Liver (tissue), 9 donors: ENCODE results near the gene THTPA. TPM values are rescaled to one million over a fixed set of nuclear protein-coding genes. Genes with fewer than 3 reads are reported as not detected.
"Not testable (repeated sequence)": the region's sequence is repeated elsewhere in the genome, so short reads cannot be mapped to it uniquely, and the experiment has no call there.

Experiments
- DNase-seq: peaks from one replicate; pipeline ENCODE4 v3.0.0-alpha.2; 2017; ENCODE audit warnings: low spot score
- H3K27ac ChIP-seq, 2 donors: one replicate each; pipeline ENCODE4 v1.7.0; 2013; ENCODE audit warnings: inconsistent platforms in 2 of 2, low read length in 2 of 2, control low read depth in 1 of 2, low read depth in 1 of 2, mild to moderate bottlenecking in 1 of 2
- H3K27me3 ChIP-seq, 4 donors: one replicate each; pipeline versions ENCODE4 v1.6.1 to v1.7.0; 2013; ENCODE audit warnings: low read length in 3 of 4, inconsistent platforms in 1 of 4, mild to moderate bottlenecking in 1 of 4, moderate library complexity in 1 of 4; ENCODE audit not compliant: control insufficient read depth in 4 of 4, insufficient read depth in 4 of 4
- H3K36me3 ChIP-seq, 4 donors: one replicate each; pipeline versions ENCODE4 v1.6.1 to v1.7.0; 2013; ENCODE audit warnings: low read length in 3 of 4, mild to moderate bottlenecking in 3 of 4, low read depth in 1 of 4, moderate library complexity in 1 of 4; ENCODE audit not compliant: control insufficient read depth in 4 of 4, insufficient read depth in 3 of 4
- H3K4me1 ChIP-seq, 4 donors: one replicate each; pipeline versions ENCODE4 v1.6.1 to v1.7.0; 2013; ENCODE audit warnings: low read length in 3 of 4, mild to moderate bottlenecking in 3 of 4, moderate library complexity in 1 of 4; ENCODE audit not compliant: control insufficient read depth in 4 of 4, insufficient read depth in 4 of 4
- H3K4me3 ChIP-seq, 3 donors: one replicate each; pipeline versions ENCODE4 v1.6.1 to v1.7.0; 2013; ENCODE audit warnings: low read length in 3 of 3, control low read depth in 1 of 3, low read depth in 1 of 3, mild to moderate bottlenecking in 1 of 3
- H3K9ac ChIP-seq, 2 donors: one replicate each; pipeline ENCODE4 v1.7.0; 2013; ENCODE audit warnings: low read length in 2 of 2, mild to moderate bottlenecking in 2 of 2, moderate library complexity in 2 of 2, control low read depth in 1 of 2, low read depth in 1 of 2
- H3K9me3 ChIP-seq, 4 donors: one replicate each; pipeline versions ENCODE4 v1.6.1 to v1.7.0; 2013; ENCODE audit warnings: low read length in 3 of 4; ENCODE audit not compliant: control insufficient read depth in 4 of 4
- ATF3 ChIP-seq: IDR thresholded peaks from 2 replicates; pipeline ENCODE4 v1.6.1; 2016; ENCODE audit warnings: antibody characterized with exemption
- CTCF ChIP-seq: fragments of 150-350 bp; IDR thresholded peaks from 2 replicates; pipeline ENCODE4 v1.5.1; 2017; ENCODE audit warnings: improper control_type of control experiment, low read depth, low read length; ENCODE audit not compliant: missing input control
- EGR1 ChIP-seq, 2 donors: IDR thresholded peaks; 2 replicates each; pipeline ENCODE4 v1.6.1; 2016 to 2018; ENCODE audit warnings: antibody characterized with exemption in 2 of 2, low read depth in 2 of 2
- FOXA1 ChIP-seq: IDR thresholded peaks from 2 replicates; pipeline ENCODE4 v1.6.1; 2016; ENCODE audit warnings: antibody characterized with exemption
- FOXA2 ChIP-seq: IDR thresholded peaks from 2 replicates; pipeline ENCODE4 v1.6.1; 2016; ENCODE audit warnings: antibody characterized with exemption
- GABPA ChIP-seq, 2 donors: IDR thresholded peaks in 1 of 2; conservative IDR thresholded peaks in 1 of 2; 2 replicates each; pipeline ENCODE4 v1.6.1; 2016; ENCODE audit warnings: antibody characterized with exemption in 2 of 2, mild to moderate bottlenecking in 1 of 2, moderate library complexity in 1 of 2
- HNF4A ChIP-seq, 2 donors: conservative IDR thresholded peaks; 2 replicates each; pipeline ENCODE4 v1.6.1; 2016; ENCODE audit warnings: antibody characterized with exemption in 2 of 2, mild to moderate bottlenecking in 2 of 2
- HNF4G ChIP-seq: IDR thresholded peaks from 2 replicates; pipeline ENCODE4 v1.6.1; 2016; ENCODE audit warnings: antibody characterized with exemption
- JUND ChIP-seq, 2 donors: IDR thresholded peaks; 2 replicates each; pipeline ENCODE4 v1.6.1; 2016; ENCODE audit warnings: antibody characterized with exemption in 2 of 2
- MAX ChIP-seq: IDR thresholded peaks from 2 replicates; pipeline ENCODE4 v1.6.1; 2016; ENCODE audit warnings: antibody characterized with exemption
- NR2F2 ChIP-seq: IDR thresholded peaks from 2 replicates; pipeline ENCODE4 v1.6.1; 2016; ENCODE audit warnings: antibody characterized with exemption
- RAD21 ChIP-seq, 2 donors: IDR thresholded peaks; 2 replicates each; pipeline ENCODE4 v1.6.1; 2016; ENCODE audit warnings: antibody characterized with exemption in 2 of 2, mild to moderate bottlenecking in 2 of 2
- REST ChIP-seq: IDR thresholded peaks from 2 replicates; pipeline ENCODE4 v1.6.1; 2016; ENCODE audit warnings: antibody characterized with exemption, mild to moderate bottlenecking
- RXRA ChIP-seq, 2 donors: IDR thresholded peaks; 2 replicates each; pipeline ENCODE4 v1.6.1; 2017 to 2018; ENCODE audit warnings: antibody characterized with exemption in 2 of 2, mild to moderate bottlenecking in 1 of 2
- SP1 ChIP-seq: IDR thresholded peaks from 2 replicates; pipeline ENCODE4 v1.6.1; 2018; ENCODE audit warnings: antibody characterized with exemption, mild to moderate bottlenecking
- TAF1 ChIP-seq: conservative IDR thresholded peaks from 2 replicates; pipeline ENCODE4 v1.6.1; 2016; ENCODE audit warnings: antibody characterized with exemption, mild to moderate bottlenecking
- YY1 ChIP-seq: IDR thresholded peaks from 2 replicates; pipeline ENCODE4 v1.6.1; 2016; ENCODE audit warnings: antibody characterized with exemption, mild to moderate bottlenecking
- ZBTB33 ChIP-seq: IDR thresholded peaks from 2 replicates; pipeline ENCODE4 v1.6.1; 2016; ENCODE audit warnings: antibody characterized with exemption
- WGBS: extraction: QIAGEN DNeasy Blood & Tissue Kit; methylation state at CpG from one replicate; pipeline ENCODE4 v1.1.7; 2013; 5-methylcytosine and 5-hydroxymethylcytosine counted together
- polyA plus RNA-seq, 2 donors: library from polyadenylated mRNA; stranded (reverse) in 1 of 2; unstranded in 1 of 2; fragments of 200-250 nt in 1 of 2; fragments of >200 nt in 1 of 2; fragmentation: Nextera tagmentation in 1 of 2; extraction: Ambion mirVana in 1 of 2; gene quantifications; one replicate each; pipeline versions ENCODE4 v1.2.1 to v1.2.3, GENCODE V29; 2013 to 2015
- total RNA-seq, 2 donors: library from RNA; depleted of rRNA; stranded (reverse); fragments of >200 nt; gene quantifications; one replicate each; pipeline ENCODE4 v1.2.3, GENCODE V29; 2014
- donor health status: healthy.
- donor health status: healthy.
- donor health status: healthy.
- donor health status: healthy.
- donor health status: healthy.

The THTPA gene
- total and polyA plus RNA-seq, 4 donors, result 7.3 to 19.8 (median 9.9) TPM

- no peak for TF ChIP-seq YY1
- TF ChIP-seq ATF3, result no peak
- no peak for TF ChIP-seq HNF4G
- no peak for TF ChIP-seq SP1
- H3K9me3 ChIP-seq, result no peaks in the 10 kb centered on the region
- H3K9ac ChIP-seq, result no peak overlapping the region
- H3K4me1 ChIP-seq, result no peaks in the 10 kb centered on the region
- no peaks in the 10 kb centered on the region for H3K27me3 ChIP-seq
- H3K27ac ChIP-seq, result no peak overlapping the region
- H3K36me3 ChIP-seq, result no peaks in the 10 kb centered on the region
- 92% methylated on average over 2 of the region's 2 CpGs for WGBS
- no peak for DNase-seq
- H3K4me3 ChIP-seq, result no peak overlapping the region
These were observed 19.6 kb upstream of the THTPA start for GRCh38 chr14:23536494-23536893.

- not testable (repeated sequence) for H3K27ac ChIP-seq, H3K9me3 ChIP-seq, DNase-seq, H3K9ac ChIP-seq, H3K4me1 ChIP-seq, H3K36me3 ChIP-seq, H3K27me3 ChIP-seq, H3K4me3 ChIP-seq
- WGBS, result 91% methylated on average over 6 of the region's 6 CpGs
These were observed 19.2 kb upstream of the THTPA start for GRCh38 chr14:23536906-23537305.

GRCh38 chr14:23537351-23538049 lies 18.6 kb upstream of the THTPA start:
- no peak overlapping the region for H3K9ac ChIP-seq
- H3K27me3 ChIP-seq, result no peaks in the 10 kb centered on the region
- H3K27ac ChIP-seq, result no peak overlapping the region
- TF ChIP-seq YY1 (no peak), HNF4G (no peak), HNF4A (conservative IDR thresholded peaks at IDR 0.05) (no peak), JUND (IDR thresholded peaks at IDR 0.05) (no peak), RXRA (IDR thresholded peaks at IDR 0.05) (no peak), ATF3 (no peak), REST (no peak), ZBTB33 (no peak), CTCF (no peak), FOXA1 (no peak), TAF1 (no peak), EGR1 (IDR thresholded peaks at IDR 0.05; ENCODE audit: low read depth in 2 of 2) (no peak), RAD21 (IDR thresholded peaks at IDR 0.05) (no peak), MAX (no peak), GABPA (IDR thresholded peaks at IDR 0.05 in 1 of 2, conservative IDR thresholded peaks at IDR 0.05 in 1 of 2) (no peak), NR2F2 (no peak), SP1 (no peak), FOXA2 (no peak)
- H3K4me1 ChIP-seq, result no peaks in the 10 kb centered on the region
- H3K36me3 ChIP-seq, result no peaks in the 10 kb centered on the region
- no peaks in the 10 kb centered on the region for H3K9me3 ChIP-seq
- no peak for DNase-seq
- H3K4me3 ChIP-seq, result no peak overlapping the region
- WGBS, result 71% methylated on average over 13 of the region's 13 CpGs
